SK-N-SH treated with all-trans-retinoic acid at 6 μM for 48 hours (cell line): Measurements from ENCODE around the gene KDM2B.

Source experiments
- ATAC-seq: fragments of 200-7000 bp; cut with Tn5 transposase; 3 replicates; pipeline ENCODE4 v1.9.1; 2020; ENCODE audit warnings: mild to moderate bottlenecking, moderate library complexity
- ARNTL ChIP-seq: fragments of 450-650 bp; formaldehyde crosslinking; IDR thresholded peaks from 2 replicates; pipeline ENCODE4 v1.5.0; 2020; ENCODE audit warnings: low read depth, mild to moderate bottlenecking, moderate library complexity, borderline replicate concordance
- BACH2 ChIP-seq: fragments of 250-450 bp; sonication (Bioruptor Pico); IDR thresholded peaks from 2 replicates; pipeline ENCODE4 v1.9.0; 2021; ENCODE audit warnings: mild to moderate bottlenecking, borderline replicate concordance
- CREB5 ChIP-seq: fragments of 250-450 bp; sonication (Bioruptor Pico); IDR thresholded peaks from 2 replicates; pipeline ENCODE4 v1.5.1; 2020; ENCODE audit warnings: low read depth, mild to moderate bottlenecking, moderate library complexity
- CSDC2 ChIP-seq: fragments of 250-450 bp; sonication (Bioruptor Pico); IDR thresholded peaks from 2 replicates; pipeline ENCODE4 v1.5.0; 2020; ENCODE audit warnings: mild to moderate bottlenecking, moderate library complexity
- ESRRG ChIP-seq: fragments of 250-450 bp; sonication (Bioruptor Pico); IDR thresholded peaks from 2 replicates; pipeline ENCODE4 v1.6.1; 2021; ENCODE audit warnings: mild to moderate bottlenecking
- GLIS3 ChIP-seq: fragments of 250-450 bp; sonication (Bioruptor Pico); IDR thresholded peaks from 2 replicates; pipeline ENCODE4 v1.5.0; 2020; ENCODE audit warnings: mild to moderate bottlenecking, moderate library complexity
- ISL1 ChIP-seq: fragments of 250-450 bp; sonication (Bioruptor Pico); IDR thresholded peaks from 2 replicates; pipeline ENCODE4 v2.1.2; 2022; ENCODE audit warnings: mild to moderate bottlenecking, moderate library complexity
- OSR1 ChIP-seq: fragments of 250-450 bp; sonication (Bioruptor Pico); IDR thresholded peaks from 2 replicates; pipeline ENCODE4 v1.8.0; 2022; ENCODE audit warnings: moderate library complexity, mild to moderate bottlenecking, inconsistent platforms
- PATZ1 ChIP-seq: fragments of 250-450 bp; sonication (Bioruptor Pico); IDR thresholded peaks from 2 replicates; pipeline ENCODE4 v1.8.0; 2020; ENCODE audit warnings: mild to moderate bottlenecking, moderate library complexity, borderline replicate concordance
- POU6F1 ChIP-seq: fragments of 250-450 bp; sonication (Bioruptor Pico); IDR thresholded peaks from 2 replicates; pipeline ENCODE4 v1.8.0; 2021; ENCODE audit warnings: low read depth, mild to moderate bottlenecking, moderate library complexity, borderline replicate concordance
- PPARA ChIP-seq: fragments of 250-450 bp; sonication (Bioruptor Pico); IDR thresholded peaks from 2 replicates; pipeline ENCODE4 v1.5.0; 2020; ENCODE audit warnings: mild to moderate bottlenecking, borderline replicate concordance
- RARB ChIP-seq: fragments of 250-450 bp; sonication (Bioruptor Pico); IDR thresholded peaks from 2 replicates; pipeline ENCODE4 v1.8.0; 2021; ENCODE audit warnings: mild to moderate bottlenecking, moderate library complexity
- SNAI2 ChIP-seq: fragments of 250-450 bp; sonication (Bioruptor Pico); IDR thresholded peaks from 2 replicates; pipeline ENCODE4 v1.5.0; 2020; ENCODE audit warnings: mild to moderate bottlenecking, moderate library complexity
- TOX ChIP-seq: fragments of 250-450 bp; sonication (Bioruptor Pico); IDR thresholded peaks from 2 replicates; pipeline ENCODE4 v1.8.0; 2021; ENCODE audit warnings: mild to moderate bottlenecking, moderate library complexity, borderline replicate concordance
- TSHZ2 ChIP-seq: fragments of 250-450 bp; sonication (Bioruptor Pico); IDR thresholded peaks from 2 replicates; pipeline ENCODE4 v1.5.0; 2020; ENCODE audit warnings: mild to moderate bottlenecking, moderate library complexity
- ZC3H10 ChIP-seq: fragments of 250-450 bp; sonication (Bioruptor Pico); IDR thresholded peaks from 2 replicates; pipeline ENCODE4 v1.5.1; 2021; ENCODE audit warnings: mild to moderate bottlenecking, moderate library complexity
- ZFP3 ChIP-seq: fragments of 250-450 bp; sonication (Bioruptor Pico); IDR thresholded peaks from 2 replicates; pipeline ENCODE4 v1.5.0; 2020; ENCODE audit warnings: mild to moderate bottlenecking, moderate library complexity
- ZFP30 ChIP-seq: fragments of 450-650 bp; formaldehyde crosslinking; IDR thresholded peaks from 2 replicates; pipeline ENCODE4 v1.5.0; 2022; ENCODE audit warnings: mild to moderate bottlenecking, moderate library complexity
- ZNF565 ChIP-seq: fragments of 450-650 bp; formaldehyde crosslinking; conservative IDR thresholded peaks from 2 replicates; pipeline ENCODE4 v1.5.0; 2020; ENCODE audit warnings: low read depth, mild to moderate bottlenecking, moderate library complexity
- ZNF70 ChIP-seq: fragments of 450-650 bp; formaldehyde crosslinking; IDR thresholded peaks from 2 replicates; pipeline ENCODE4 v1.5.0; 2020; ENCODE audit warnings: mild to moderate bottlenecking, moderate library complexity
- ZNF8 ChIP-seq: fragments of 450-650 bp; formaldehyde crosslinking; IDR thresholded peaks from 2 replicates; pipeline ENCODE4 v1.5.0; 2020; ENCODE audit warnings: mild to moderate bottlenecking, moderate library complexity
- TF ChIP-seq, protein P1 (sequence below): fragments of 250-450 bp; sonication (Bioruptor Pico); IDR thresholded peaks from 2 replicates; pipeline ENCODE4 v1.5.1; 2021; ENCODE audit warnings: mild to moderate bottlenecking, moderate library complexity

KDM2B gene

DNA sequence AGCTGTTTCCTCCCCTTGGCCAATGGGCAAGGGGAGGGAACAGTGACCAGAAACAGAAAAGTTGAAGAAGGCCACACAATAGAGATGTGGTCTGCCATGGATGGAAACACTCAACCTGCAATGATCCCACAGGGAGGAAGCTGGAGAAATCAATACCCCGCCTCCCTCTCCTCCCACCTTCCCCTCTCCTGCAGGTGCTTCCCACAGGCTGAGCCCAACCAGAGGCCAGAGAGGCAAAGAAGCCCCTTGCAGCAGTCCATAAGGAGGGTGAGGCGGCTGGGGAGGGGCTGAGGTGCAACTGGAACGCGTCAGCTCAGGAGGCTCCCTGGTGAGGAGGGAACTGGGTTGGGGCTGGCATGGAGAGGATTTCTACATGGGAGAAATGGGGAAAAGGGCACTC is 96.9 kb downstream of the KDM2B start:
- ATAC-seq, result no peak
- no peak for TF ChIP-seq ZFP3
- TF ChIP-seq RARB (CRISPR knock-in tag), result no peak
- TF ChIP-seq ZFP30 (CRISPR knock-in tag), result no peak
- TF ChIP-seq CREB5 (CRISPR knock-in tag), result no peak
- TF ChIP-seq ISL1 (CRISPR knock-in tag), result no peak
- TF ChIP-seq ZC3H10 (CRISPR knock-in tag), result no peak
- TF ChIP-seq OSR1 (CRISPR knock-in tag), result no peak
- no peak for TF ChIP-seq SNAI2 (CRISPR knock-in tag)
- no peak for TF ChIP-seq CSDC2
- no peak for TF ChIP-seq ZNF70 (CRISPR knock-in tag)
- no peak for TF ChIP-seq TOX (CRISPR knock-in tag)
- no peak for TF ChIP-seq ZNF8 (CRISPR knock-in tag)
- no peak for TF ChIP-seq POU6F1
- no peak for TF ChIP-seq BACH2 (CRISPR knock-in tag)
- no peak for TF ChIP-seq ZNF565
- TF ChIP-seq, protein P1, sequence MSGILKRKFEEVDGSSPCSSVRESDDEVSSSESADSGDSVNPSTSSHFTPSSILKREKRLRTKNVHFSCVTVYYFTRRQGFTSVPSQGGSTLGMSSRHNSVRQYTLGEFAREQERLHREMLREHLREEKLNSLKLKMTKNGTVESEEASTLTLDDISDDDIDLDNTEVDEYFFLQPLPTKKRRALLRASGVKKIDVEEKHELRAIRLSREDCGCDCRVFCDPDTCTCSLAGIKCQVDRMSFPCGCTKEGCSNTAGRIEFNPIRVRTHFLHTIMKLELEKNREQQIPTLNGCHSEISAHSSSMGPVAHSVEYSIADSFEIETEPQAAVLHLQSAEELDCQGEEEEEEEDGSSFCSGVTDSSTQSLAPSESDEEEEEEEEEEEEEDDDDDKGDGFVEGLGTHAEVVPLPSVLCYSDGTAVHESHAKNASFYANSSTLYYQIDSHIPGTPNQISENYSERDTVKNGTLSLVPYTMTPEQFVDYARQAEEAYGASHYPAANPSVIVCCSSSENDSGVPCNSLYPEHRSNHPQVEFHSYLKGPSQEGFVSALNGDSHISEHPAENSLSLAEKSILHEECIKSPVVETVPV (CRISPR knock-in tag), result no peak
- no peak for TF ChIP-seq PPARA (CRISPR knock-in tag)
- no peak for TF ChIP-seq PATZ1 (CRISPR knock-in tag)
- TF ChIP-seq ARNTL, result no peak

DNA sequence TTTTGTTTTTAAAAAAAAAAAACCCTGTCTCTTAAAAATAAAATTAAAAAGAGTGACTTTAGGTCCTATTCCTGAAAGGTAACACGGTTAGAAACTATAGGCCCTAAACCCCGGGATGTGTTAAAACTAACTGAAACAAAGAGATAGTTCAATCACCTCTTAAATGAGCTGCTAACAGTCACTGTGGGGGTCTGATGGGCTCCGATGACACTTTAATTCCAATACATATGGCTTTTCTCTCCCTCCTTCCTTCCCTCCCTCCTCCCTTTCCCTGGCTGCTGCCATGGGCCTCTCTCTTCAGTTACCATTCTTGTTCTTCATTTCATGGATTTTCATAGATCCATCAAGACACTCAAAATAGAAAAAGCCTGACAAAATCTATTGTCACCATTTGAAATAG is 104.3 kb downstream of the KDM2B start:
- no peak for ATAC-seq
- no peak for TF ChIP-seq RARB (CRISPR knock-in tag)
- TF ChIP-seq OSR1 (CRISPR knock-in tag), result no peak
- TF ChIP-seq ZC3H10 (CRISPR knock-in tag), result no peak
- TF ChIP-seq TSHZ2 (CRISPR knock-in tag), result no peak
- no peak for TF ChIP-seq POU6F1
- TF ChIP-seq SNAI2 (CRISPR knock-in tag), result no peak
- no peak for TF ChIP-seq PPARA (CRISPR knock-in tag)
- TF ChIP-seq TOX (CRISPR knock-in tag), result no peak
- no peak for TF ChIP-seq ESRRG
- TF ChIP-seq ZFP30 (CRISPR knock-in tag), result no peak
- TF ChIP-seq ARNTL, result no peak
- no peak for TF ChIP-seq CSDC2
- no peak for TF ChIP-seq GLIS3 (CRISPR knock-in tag)
- no peak for TF ChIP-seq ZNF70 (CRISPR knock-in tag)
- no peak for TF ChIP-seq PATZ1 (CRISPR knock-in tag)
